Measurements from ENCODE around the gene CAMK1D. TPM values are rescaled to one million over a fixed set of nuclear protein-coding genes. Genes with fewer than 3 reads are reported as not detected.

Gene CAMK1D
- total RNA-seq, 1 experiment from 2014 or later: 6.3 TPM

GRCh38 chr10:12397941-12398340 lies 48.6 kb downstream of the CAMK1D start:
- H2BK20ac ChIP-seq (ENCODE audit: low read depth, low read length, poor library complexity, severe bottlenecking): no peak overlapping the region
- H3K4me1 ChIP-seq (ENCODE audit: insufficient read depth, low read length): 0 out of 2 replicates have a peak, but pooled peaks cover 4% of the 10 kb centered on the region
- H2AK5ac ChIP-seq (ENCODE audit: insufficient read length, low read length): no peak overlapping the region
- no peak overlapping the region for H4K5ac ChIP-seq (ENCODE audit: insufficient read length, low read depth, low read length)
- H3K27ac Mint-ChIP-seq: peak overlapping the region in 1 of 3 experiments; percentile 83; a peak in 1 of 7 replicates
- H2BK15ac ChIP-seq (ENCODE audit: low read depth, low read length): no peak overlapping the region
- no peak overlapping the region for H4K91ac ChIP-seq (ENCODE audit: insufficient read length, low read depth, low read length)
- H3K9ac ChIP-seq (ENCODE audit: extremely low read depth, insufficient read length, low read length): no peak overlapping the region
- no CpG with 5 or more reads among the region's 2 CpGs for WGBS (ENCODE audit: extremely low coverage, insufficient read length, low lambda C conversion rate)
- no peaks in the 10 kb centered on the region for H3K79me1 ChIP-seq (ENCODE audit: insufficient read depth, low read depth, low read length, poor library complexity, severe bottlenecking)
- no peak overlapping the region for H3K56ac ChIP-seq (ENCODE audit: insufficient read length, low read depth, low read length)
- H3K18ac ChIP-seq (ENCODE audit: insufficient read length, low read depth, low read length): no peak overlapping the region
- H2BK120ac ChIP-seq (ENCODE audit: low read depth, low read length, poor library complexity, severe bottlenecking): no peak overlapping the region
- H3T11ph ChIP-seq (ENCODE audit: low read length): no peak overlapping the region
- H2BK5ac ChIP-seq (ENCODE audit: insufficient read length, low read length): no peak overlapping the region
- no peak for TF ChIP-seq CTCF (conservative IDR thresholded peaks at IDR 0.05)
- no peaks in the 10 kb centered on the region for H3K23me2 ChIP-seq (ENCODE audit: insufficient read length, low read depth, low read length, poor library complexity, severe bottlenecking)
- H4K8ac ChIP-seq (replicated peaks; ENCODE audit: insufficient read length, low read depth, low read length): no peak overlapping the region
- H3K4me2 ChIP-seq (ENCODE audit: insufficient read depth, insufficient read length, low read length): no peak overlapping the region
- 0 out of 2 replicates have a peak, but pooled peaks cover 1% of the 10 kb centered on the region for H3K79me2 ChIP-seq (ENCODE audit: insufficient read depth, low read length)
- H3K27me3 Mint-ChIP-seq (ENCODE audit: low read depth): no peaks in the 10 kb centered on the region
- no peak overlapping the region for H3K4me3 Mint-ChIP-seq
- no peak overlapping the region for H3K23ac ChIP-seq (ENCODE audit: insufficient read length, low read depth, low read length)
- H3K14ac ChIP-seq (ENCODE audit: insufficient read depth, low read length): no peak overlapping the region
- no peaks in the 10 kb centered on the region for H3K9me3 ChIP-seq (ENCODE audit: control insufficient read depth, low read depth, low read length)
- H2BK12ac ChIP-seq (ENCODE audit: insufficient read length, low read depth, low read length): no peak overlapping the region
- no peak overlapping the region for H3K27ac ChIP-seq (ENCODE audit: insufficient read length, low read depth, low read length)
- no peak overlapping the region for H3K4ac ChIP-seq (ENCODE audit: low read depth, low read length)
- H3K4me1 Mint-ChIP-seq: peaks cover 20 to 23% of the 10 kb centered on the region in 2 experiments
- H3K27me3 ChIP-seq (ENCODE audit: insufficient read depth, low read length): no peaks in the 10 kb centered on the region
- DNase-seq: no peak
- no peaks in the 10 kb centered on the region for H3K9me3 Mint-ChIP-seq
- H3K36me3 Mint-ChIP-seq (ENCODE audit: insufficient read depth in 1 of 3, low read depth in 3 of 3): no peaks in the 10 kb centered on the region
- H2AFZ ChIP-seq (ENCODE audit: low read length): no peak overlapping the region
- no peaks in the 10 kb centered on the region for H4K20me1 ChIP-seq (ENCODE audit: control insufficient read depth, insufficient read depth, insufficient read length)

Measured in H9 (cell line).